Measurements from ENCODE around the gene MT1E. TPM values are rescaled to one million over a fixed set of nuclear protein-coding genes. Genes with fewer than 3 reads are reported as not detected.

Gene MT1E
- polyA plus RNA-seq, 1 donor from 2014 or later, result not detected

DNA sequence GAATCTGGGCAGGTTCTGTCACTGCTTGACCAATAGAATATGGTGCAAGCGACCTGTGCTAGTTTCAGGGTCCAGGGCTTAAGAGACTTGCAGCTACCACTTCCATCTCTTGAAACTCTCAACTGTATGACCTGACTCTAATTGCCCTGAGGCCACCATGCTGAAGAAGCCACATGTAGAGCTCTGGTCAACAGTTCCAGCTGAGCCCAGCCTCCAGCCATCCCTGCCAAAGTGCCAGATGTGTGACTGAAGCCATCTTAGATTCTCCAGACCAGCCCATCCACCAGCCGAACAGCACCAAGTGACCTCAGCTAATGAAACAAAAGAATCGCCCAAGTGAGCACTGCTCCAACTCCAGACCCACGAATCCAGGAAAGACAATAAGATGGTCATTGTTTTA lies 20.6 kb upstream of the MT1E start:
- TF ChIP-seq, protein P1, sequence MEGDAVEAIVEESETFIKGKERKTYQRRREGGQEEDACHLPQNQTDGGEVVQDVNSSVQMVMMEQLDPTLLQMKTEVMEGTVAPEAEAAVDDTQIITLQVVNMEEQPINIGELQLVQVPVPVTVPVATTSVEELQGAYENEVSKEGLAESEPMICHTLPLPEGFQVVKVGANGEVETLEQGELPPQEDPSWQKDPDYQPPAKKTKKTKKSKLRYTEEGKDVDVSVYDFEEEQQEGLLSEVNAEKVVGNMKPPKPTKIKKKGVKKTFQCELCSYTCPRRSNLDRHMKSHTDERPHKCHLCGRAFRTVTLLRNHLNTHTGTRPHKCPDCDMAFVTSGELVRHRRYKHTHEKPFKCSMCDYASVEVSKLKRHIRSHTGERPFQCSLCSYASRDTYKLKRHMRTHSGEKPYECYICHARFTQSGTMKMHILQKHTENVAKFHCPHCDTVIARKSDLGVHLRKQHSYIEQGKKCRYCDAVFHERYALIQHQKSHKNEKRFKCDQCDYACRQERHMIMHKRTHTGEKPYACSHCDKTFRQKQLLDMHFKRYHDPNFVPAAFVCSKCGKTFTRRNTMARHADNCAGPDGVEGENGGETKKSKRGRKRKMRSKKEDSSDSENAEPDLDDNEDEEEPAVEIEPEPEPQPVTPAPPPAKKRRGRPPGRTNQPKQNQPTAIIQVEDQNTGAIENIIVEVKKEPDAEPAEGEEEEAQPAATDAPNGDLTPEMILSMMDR (IDR thresholded peaks at IDR 0.05; ENCODE audit: poor library complexity, severe bottlenecking), result no peak
- TF ChIP-seq SMC3 (conservative IDR thresholded peaks at IDR 0.05; ENCODE audit: poor library complexity), result no peak
- Histone ChIP-seq H3F3A (ENCODE audit: insufficient read depth, low read length, poor library complexity, severe bottlenecking) (no peaks in the 10 kb centered on the region), H3K9me2 (ENCODE audit: insufficient read depth, low read length) (no peaks in the 10 kb centered on the region), H3K9me3 (ENCODE audit: low read length) (no peaks in the 10 kb centered on the region), H3K27me3 (ENCODE audit: insufficient read depth, low read depth, low read length) (peaks cover 34% of the 10 kb centered on the region), H3K79me2 (replicated peaks; ENCODE audit: insufficient read depth, low read length) (no peaks in the 10 kb centered on the region), H3K4me3 (ENCODE audit: low read length) (no peak overlapping the region), H3K27ac (ENCODE audit: low read length) (no peak overlapping the region), H3K36me3 (ENCODE audit: insufficient read depth, low read length) (no peaks in the 10 kb centered on the region), H3K9ac (ENCODE audit: low read length) (no peak overlapping the region), H3K4me2 (ENCODE audit: low read length) (no peak overlapping the region), H2AFZ (ENCODE audit: low read depth, low read length) (no peak overlapping the region), H4K20me1 (ENCODE audit: insufficient read depth) (no peaks in the 10 kb centered on the region)

DNA sequence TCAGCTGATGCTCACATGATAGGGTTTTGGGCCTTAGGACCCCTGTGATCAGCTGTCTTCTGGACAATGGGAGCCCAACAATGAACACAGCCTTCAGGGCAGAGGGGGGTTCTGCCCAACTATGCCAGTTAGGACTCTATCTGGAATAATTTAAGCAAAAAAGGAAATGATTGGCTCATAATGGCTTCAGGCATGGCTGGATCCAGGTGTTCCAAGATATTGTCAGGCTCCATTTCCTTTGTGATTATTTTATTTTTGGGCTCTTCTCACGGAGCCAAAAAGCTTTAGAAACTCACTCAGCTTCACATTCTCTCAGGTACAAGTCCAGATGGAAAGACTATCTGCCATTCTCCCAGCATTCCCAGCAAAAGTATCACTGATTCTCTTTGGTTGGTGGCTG lies 20.1 kb upstream of the MT1E start:
- Histone ChIP-seq H3K4me3 (ENCODE audit: low read length) (no peak overlapping the region), H3F3A (ENCODE audit: insufficient read depth, low read length, poor library complexity, severe bottlenecking) (no peaks in the 10 kb centered on the region), H3K9me3 (ENCODE audit: low read length) (no peaks in the 10 kb centered on the region), H3K9me2 (ENCODE audit: insufficient read depth, low read length) (no peaks in the 10 kb centered on the region), H3K79me2 (replicated peaks; ENCODE audit: insufficient read depth, low read length) (no peaks in the 10 kb centered on the region), H3K9ac (ENCODE audit: low read length) (no peak overlapping the region), H3K4me2 (ENCODE audit: low read length) (no peak overlapping the region), H3K27me3 (ENCODE audit: insufficient read depth, low read depth, low read length) (peaks cover 39% of the 10 kb centered on the region), H3K27ac (ENCODE audit: low read length) (no peak overlapping the region), H2AFZ (ENCODE audit: low read depth, low read length) (no peak overlapping the region), H3K36me3 (ENCODE audit: insufficient read depth, low read length) (no peaks in the 10 kb centered on the region), H4K20me1 (ENCODE audit: insufficient read depth) (no peaks in the 10 kb centered on the region)
- TF ChIP-seq TAF1 (IDR thresholded peaks at IDR 0.05; ENCODE audit: low read depth) (no peak), SMC3 (conservative IDR thresholded peaks at IDR 0.05; ENCODE audit: poor library complexity) (no peak), RAD21 (conservative IDR thresholded peaks at IDR 0.05) (no peak), POLR2AphosphoS5 (IDR thresholded peaks at IDR 0.05) (no peak), MXI1 (conservative IDR thresholded peaks at IDR 0.05; ENCODE audit: poor library complexity, severe bottlenecking) (no peak), EP300 (conservative IDR thresholded peaks at IDR 0.05; ENCODE audit: poor library complexity, severe bottlenecking) (no peak), EZH2 (IDR thresholded peaks at IDR 0.05; ENCODE audit: borderline replicate concordance, insufficient read depth, low read length, poor library complexity, severe bottlenecking) (no peak)
- TF ChIP-seq, protein P2, sequence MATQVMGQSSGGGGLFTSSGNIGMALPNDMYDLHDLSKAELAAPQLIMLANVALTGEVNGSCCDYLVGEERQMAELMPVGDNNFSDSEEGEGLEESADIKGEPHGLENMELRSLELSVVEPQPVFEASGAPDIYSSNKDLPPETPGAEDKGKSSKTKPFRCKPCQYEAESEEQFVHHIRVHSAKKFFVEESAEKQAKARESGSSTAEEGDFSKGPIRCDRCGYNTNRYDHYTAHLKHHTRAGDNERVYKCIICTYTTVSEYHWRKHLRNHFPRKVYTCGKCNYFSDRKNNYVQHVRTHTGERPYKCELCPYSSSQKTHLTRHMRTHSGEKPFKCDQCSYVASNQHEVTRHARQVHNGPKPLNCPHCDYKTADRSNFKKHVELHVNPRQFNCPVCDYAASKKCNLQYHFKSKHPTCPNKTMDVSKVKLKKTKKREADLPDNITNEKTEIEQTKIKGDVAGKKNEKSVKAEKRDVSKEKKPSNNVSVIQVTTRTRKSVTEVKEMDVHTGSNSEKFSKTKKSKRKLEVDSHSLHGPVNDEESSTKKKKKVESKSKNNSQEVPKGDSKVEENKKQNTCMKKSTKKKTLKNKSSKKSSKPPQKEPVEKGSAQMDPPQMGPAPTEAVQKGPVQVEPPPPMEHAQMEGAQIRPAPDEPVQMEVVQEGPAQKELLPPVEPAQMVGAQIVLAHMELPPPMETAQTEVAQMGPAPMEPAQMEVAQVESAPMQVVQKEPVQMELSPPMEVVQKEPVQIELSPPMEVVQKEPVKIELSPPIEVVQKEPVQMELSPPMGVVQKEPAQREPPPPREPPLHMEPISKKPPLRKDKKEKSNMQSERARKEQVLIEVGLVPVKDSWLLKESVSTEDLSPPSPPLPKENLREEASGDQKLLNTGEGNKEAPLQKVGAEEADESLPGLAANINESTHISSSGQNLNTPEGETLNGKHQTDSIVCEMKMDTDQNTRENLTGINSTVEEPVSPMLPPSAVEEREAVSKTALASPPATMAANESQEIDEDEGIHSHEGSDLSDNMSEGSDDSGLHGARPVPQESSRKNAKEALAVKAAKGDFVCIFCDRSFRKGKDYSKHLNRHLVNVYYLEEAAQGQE (IDR thresholded peaks at IDR 0.05; ENCODE audit: borderline replicate concordance), result no peak
- TF ChIP-seq, protein P1 (IDR thresholded peaks at IDR 0.05; ENCODE audit: poor library complexity, severe bottlenecking), result no peak
